GM19468 (cell line): Measurements from ENCODE around the gene CA10.

Source experiments
- ATAC-seq: cut with Tn5 transposase; IDR thresholded peaks from one replicate; pipeline ENCODE4 v1.9.1; 2021; ENCODE audit warnings: mild to moderate bottlenecking, moderate library complexity, moderate number of reproducible peaks; ENCODE audit not compliant: unreplicated experiment; ENCODE audit errors: extremely low read depth

The CA10 gene

DNA sequence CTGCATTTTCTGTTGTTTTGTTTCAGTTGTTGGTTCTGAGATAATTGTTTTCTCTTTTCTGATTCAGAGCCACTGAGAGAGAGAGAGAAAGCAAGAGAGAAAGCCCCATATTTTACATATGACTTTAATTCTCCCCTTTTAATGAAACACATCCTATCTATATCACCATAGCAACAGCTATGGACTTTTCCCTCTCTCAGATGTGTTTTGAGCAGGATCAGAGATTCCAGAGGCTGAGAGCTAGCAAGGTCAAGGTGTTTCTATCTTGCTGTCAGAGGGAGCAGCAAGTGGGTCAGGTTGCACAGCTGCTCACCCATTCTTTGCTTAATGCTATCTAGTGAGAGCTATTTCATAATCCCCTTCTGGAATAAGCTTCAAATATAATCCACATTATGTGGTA lies 415.9 kb downstream of the CA10 start:
- no peak for ATAC-seq

DNA sequence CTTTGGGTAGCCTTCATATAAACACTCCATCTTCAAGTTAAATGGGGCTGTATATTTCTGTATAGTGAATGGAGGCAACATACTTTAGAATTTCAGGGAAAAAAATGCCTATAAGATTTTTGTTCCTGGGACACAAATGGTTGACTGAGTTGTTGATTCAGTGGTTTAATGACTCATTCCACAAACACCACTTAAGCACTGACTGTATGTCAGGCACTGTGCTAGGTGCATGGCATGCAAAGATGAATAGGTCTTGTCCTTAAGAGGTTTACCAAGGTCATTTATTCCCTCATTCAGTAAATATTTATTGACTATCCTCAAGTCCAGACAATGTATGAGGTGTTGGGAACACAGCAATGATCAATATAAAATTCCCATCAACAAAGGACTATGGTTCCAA lies 417.1 kb downstream of the CA10 start:
- no peak for ATAC-seq

DNA sequence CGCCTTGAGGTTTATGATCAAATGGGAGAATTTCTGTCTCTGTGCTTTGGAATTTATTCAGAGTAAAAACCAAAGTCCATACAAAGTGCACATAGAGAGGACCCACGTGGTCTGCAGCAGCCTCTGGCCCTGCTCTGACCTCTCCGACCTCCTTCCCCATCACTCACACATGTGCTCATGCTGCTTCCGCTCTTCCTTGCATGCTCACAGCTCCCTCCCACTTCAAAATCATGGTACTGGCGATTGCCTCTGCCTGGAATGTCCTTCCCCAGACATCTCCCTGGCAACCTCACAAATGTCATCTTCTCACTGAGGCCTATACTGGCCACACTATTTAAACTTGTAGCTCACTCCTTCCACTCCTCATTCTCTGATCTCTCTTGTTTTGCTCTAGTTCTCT lies 418.0 kb downstream of the CA10 start:
- no peak for ATAC-seq

- no peak for ATAC-seq
Measured at GRCh38 chr17:51739245-51739886, 419.1 kb downstream of the CA10 start.

DNA sequence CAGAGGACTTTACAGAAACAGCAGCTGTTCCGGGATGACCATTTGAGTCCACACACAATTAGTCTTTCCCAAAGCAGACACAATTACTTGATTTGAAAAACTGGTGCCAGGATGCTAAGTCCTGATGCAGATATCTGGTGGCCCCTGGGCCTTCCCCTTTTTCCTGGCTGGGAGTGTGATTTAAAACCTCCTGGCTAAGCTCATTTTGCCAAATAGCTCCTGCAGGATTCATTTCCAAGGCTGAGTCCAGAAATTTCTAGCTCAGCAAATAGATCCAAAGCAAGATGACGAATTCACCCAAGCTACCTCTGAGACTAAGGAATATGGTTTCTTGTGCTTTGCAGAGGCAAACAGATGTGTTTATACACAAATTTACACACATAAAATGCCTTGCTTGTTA lies 422.2 kb downstream of the CA10 start:
- no peak for ATAC-seq

- no peak for ATAC-seq
Measured at GRCh38 chr17:51734976-51735375, 423.5 kb downstream of the CA10 start.

DNA sequence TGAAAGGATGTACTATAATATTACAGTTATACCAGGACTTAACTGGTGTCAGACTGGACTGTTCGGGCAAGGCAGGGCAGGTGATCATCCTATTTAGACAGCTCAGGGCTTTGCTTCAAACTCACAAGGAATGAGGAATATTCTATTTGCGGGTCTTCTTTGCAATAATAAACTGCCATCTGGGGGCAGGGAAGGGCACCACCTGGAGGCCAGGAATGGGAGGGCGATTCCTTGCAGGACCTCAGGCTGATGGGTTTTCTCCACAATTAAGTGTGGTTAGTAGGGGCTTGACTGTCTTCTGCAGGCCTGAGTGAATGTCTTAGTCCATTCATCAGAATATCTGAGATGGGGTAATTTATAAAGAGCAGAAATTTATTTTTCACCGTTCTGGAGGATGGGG lies 424.1 kb downstream of the CA10 start:
- peak; percentile 65 for ATAC-seq

GRCh38 chr17:51733166-51733565 lies 425.3 kb downstream of the CA10 start:
- ATAC-seq = no peak

DNA sequence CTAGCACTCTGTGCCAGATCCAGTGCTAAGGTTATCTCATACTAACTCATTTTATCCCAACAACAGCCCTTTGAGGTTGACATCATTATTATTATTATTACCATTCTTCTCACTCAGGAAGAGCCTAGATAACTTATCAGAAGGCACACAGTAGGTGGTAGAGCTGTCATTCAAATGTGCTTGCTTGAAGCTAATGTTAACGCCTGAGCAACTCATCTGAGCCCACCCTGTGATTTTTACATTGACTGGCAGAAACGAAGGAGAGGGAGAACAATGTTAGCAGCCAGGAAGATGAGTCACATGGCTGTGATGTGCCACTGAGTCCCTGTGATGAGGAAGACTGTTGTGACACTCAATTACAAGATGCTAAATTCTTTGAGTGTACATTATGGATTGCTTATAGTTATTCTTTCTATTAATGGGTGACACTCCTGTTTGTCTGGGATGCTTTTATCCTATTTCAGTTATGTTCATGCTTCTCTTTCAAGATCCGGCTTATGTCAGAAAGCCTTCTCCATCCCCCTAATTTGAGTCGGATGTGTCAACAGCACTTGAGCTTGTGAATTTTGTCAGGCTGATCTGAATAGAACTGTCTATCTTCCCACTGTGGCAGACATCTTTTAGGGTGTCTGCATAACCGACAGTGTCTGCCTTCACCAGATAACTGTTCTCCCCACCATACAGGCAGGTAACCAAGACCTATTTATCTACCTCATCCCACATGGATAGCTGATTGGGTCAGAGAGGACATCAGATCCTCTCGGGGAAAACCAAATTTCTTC lies 426.4 kb downstream of the CA10 start:
- ATAC-seq = no peak

- no peak for ATAC-seq
Measured at GRCh38 chr17:51730303-51731050, 428.0 kb downstream of the CA10 start.

GRCh38 chr17:51725185-51725584 lies 433.3 kb downstream of the CA10 start:
- no peak for ATAC-seq

DNA sequence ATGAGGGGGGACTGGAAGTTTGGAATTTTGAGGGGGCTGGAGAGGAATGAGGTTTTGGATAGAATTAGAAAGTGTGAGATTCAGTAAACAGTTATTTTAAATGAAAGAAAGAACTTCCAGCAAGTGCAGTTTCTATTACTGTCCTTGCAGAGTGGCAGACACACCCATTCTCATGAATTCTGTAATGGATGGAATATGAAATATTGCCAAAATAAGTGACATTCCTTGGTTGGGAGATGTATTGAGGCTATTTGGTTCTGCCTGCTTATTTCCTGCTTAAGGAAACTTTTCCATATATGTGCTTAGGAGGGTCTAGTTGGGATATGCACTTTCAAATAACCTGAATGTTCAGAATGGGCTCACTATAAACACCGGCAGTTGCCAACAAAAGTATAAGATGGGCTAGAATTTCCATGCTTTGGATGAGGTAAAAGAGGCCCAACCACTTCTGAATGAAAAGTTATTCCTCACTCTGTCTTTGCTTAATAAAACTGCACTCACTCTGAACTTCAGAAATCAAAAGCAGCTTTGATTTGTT lies 434.4 kb downstream of the CA10 start:
- ATAC-seq = no peak

DNA sequence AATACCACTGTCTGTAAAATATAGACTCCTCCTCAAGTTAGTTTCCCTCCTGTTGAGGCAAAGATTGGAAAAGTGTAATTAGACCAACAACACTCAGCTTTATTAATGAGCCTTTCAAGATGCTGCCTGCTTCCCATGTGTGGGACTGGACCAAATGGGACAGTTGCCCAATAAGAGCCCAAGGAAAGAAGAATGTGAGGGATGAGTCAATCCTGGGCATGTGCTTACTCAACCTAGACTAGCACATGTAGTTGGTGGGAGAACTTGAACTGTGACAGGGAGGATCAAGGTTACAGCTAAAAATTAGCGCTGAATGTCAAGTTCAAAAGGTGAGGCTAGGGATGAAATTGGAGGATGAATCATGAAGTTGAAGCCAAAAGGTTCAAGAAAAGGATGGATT lies 435.5 kb downstream of the CA10 start:
- no peak for ATAC-seq

DNA sequence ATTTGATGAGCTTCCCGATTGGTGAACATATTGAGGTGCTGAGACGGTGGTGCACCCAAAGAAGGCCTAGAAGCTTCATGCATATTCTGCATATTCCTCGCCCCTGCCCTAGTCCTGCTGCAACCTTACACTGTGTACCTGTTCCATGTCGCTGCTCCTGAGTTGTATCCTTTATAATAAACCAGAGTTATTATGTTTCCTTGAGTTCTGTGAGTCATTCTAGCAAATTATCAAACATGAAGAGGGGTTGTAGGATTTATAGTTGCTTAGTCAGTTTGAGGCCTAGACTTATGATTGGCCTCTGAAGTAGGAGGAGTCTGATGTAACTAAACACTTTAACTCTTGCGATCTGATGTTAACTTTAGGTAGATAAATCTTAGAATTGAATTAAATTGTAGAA lies 436.8 kb downstream of the CA10 start:
- ATAC-seq = no peak

DNA sequence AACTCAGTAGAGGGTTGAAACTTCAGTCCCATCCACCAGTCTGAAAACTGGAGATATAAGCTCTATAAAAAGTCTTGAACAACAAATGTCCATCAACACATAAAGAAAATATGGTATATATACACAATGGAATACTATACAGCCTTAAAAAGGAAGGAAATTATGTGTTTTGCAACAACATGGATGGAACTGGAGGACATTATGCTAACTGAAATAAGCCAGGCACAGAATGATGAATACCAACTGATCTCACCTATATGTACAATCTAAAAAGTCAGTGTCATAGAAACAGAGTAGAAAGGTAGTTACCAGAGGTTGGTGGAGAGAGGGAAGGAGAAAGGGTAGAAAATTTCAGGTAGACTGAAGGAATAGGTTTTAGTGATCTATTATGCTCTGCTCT lies 438.1 kb downstream of the CA10 start:
- no peak for ATAC-seq

DNA sequence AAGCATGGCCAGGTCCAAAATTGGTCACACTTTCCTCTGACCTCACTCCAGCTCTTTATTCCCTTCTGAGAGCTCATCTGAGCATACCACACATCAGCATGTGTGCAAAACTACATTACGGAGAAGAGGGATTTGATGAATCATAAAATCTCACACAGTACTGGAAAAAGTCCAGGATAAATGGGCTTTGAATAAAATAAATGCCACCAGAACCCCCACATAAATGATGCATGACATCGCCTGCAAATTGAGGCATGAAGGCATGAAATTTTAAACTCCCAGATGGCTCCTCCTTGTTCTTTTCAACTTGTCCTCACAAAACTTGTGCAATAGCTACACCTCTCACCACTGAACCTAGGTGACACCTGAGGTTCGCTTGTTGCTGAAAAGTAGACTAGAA lies 439.5 kb downstream of the CA10 start:
- no peak for ATAC-seq

DNA sequence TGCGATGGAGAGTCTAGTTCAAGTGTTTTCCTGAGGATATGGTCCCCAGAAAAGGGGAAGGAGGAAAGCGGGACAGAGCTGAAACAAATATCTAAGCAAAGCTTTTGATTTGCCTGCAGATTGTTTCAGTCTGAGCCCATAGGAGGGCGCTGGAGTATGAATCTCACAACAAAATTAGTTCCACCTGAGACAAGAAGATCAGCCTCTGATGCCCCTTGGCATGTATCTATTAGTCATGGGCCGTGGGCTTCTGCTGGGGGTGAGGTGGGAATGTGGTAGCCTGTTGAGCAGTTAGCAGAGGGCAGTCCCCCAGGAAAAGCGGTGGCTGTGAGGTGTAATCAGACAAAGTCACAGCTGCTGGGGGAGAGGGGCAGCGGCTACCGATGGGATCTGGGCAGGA lies 446.9 kb downstream of the CA10 start:
- ATAC-seq = no peak

DNA sequence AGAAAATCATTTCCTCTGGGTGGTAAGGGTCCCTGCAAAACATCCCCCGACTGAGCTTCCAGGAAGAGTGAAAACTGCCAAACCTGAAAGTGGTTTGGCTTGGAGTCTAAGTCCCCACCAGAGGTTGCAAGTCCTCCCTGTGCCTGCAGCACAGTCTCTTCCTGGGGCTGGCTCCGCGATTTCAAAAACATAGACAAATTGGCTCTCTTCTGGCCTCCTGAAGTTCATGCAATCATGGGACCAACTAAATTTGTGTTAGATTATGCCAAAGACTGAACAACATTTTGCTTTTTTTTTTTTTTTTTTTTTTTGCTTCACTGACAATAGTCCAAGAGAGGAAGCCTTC lies 447.9 kb downstream of the CA10 start:
- no peak for ATAC-seq

DNA sequence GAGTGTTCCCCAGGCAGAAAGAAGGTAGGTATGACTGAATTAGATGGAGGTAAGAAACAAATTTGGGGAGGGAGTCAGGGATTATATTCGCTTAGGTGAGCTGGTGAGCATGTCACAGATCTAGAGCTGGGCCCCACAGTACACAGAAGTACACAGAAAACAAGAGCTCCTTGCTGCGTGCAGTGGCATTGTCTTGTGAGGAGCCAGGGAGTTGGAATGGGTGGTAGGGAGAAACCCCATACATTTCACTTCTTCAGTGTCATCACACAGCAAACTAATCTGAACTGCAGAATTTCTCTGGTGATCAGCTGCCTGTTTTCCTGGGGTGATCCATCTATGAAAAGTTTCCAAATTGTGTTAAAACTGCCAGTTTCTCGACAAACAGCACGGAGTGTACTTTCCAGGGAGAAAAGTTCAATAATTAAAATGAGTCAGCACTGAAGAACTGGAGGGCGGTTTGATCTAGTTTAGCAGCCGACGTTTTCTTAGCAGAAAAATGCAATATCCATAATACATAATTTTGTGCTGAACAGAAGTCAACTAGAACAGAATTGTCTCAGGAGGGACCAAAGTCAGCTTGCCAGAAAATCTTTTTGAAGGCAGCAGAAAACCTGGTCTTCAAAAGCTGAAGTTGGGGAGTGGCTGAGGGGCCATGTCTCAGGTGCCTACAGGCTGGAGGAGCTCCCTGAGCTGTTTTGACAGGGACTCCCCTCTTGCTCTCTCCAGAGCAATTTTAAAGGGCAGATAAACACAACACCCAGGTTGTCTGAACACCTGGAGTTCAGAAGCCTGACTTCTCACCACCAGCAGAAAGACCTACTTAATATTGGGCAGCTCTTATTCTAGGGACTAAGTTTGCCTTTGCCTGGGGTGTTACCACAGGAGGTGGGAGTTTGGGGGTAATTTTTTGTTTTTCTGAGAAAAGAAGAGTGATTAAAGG lies 448.6 kb downstream of the CA10 start:
- ATAC-seq = no peak

- no peak for ATAC-seq
Measured at GRCh38 chr17:51707216-51707615, 451.3 kb downstream of the CA10 start.
